Tibial nerve (tissue), 4 donors: ENCODE data around the gene ITGA4. TPM values are rescaled to one million over a fixed set of nuclear protein-coding genes. Genes with fewer than 3 reads are reported as not detected.

ENCODE experiments used
- DNase-seq, 2 donors: peaks; one replicate each; pipeline ENCODE4 v3.0.0-alpha.2; 2019; ENCODE audit warnings: low spot score in 2 of 2
- H3K27ac ChIP-seq, 4 donors: fragments of 200-600 bp; sonication (generic) in 3 of 4; one replicate each; pipeline ENCODE4 v1.5.1; 2017 to 2019; ENCODE audit warnings: mild to moderate bottlenecking in 1 of 4
- H3K27me3 ChIP-seq, 2 donors: fragments of 200-600 bp; sonication (generic) in 1 of 2; one replicate each; pipeline versions ENCODE4 v1.5.1 to v1.6.0; 2017 to 2019
- H3K36me3 ChIP-seq, 3 donors: fragments of 200-600 bp; sonication (generic); one replicate each; pipeline ENCODE4 v1.5.1; 2018 to 2019
- H3K4me1 ChIP-seq, 4 donors: fragments of 200-600 bp; sonication (generic) in 3 of 4; one replicate each; pipeline ENCODE4 v1.5.1; 2017 to 2019
- H3K4me3 ChIP-seq, 4 donors: fragments of 200-600 bp; sonication (generic) in 3 of 4; one replicate each; pipeline ENCODE4 v1.5.1; 2017 to 2019; ENCODE audit warnings: mild to moderate bottlenecking in 1 of 4, moderate library complexity in 1 of 4
- H3K9me3 ChIP-seq, 4 donors: fragments of 200-600 bp; sonication (generic) in 3 of 4; one replicate each; pipeline ENCODE4 v1.5.1; 2017 to 2019
- EP300 ChIP-seq, 2 donors: sonication (generic); formaldehyde crosslinking; IDR thresholded peaks; one replicate each; pipeline ENCODE4 v1.6.1; 2017; ENCODE audit warnings: antibody characterized with exemption in 2 of 2, mild to moderate bottlenecking in 1 of 2
- POLR2A ChIP-seq, 2 donors: fragments of 450-650 bp; IDR thresholded peaks; one replicate each; pipeline ENCODE4 v1.6.1; 2017; ENCODE audit warnings: antibody characterized with exemption in 2 of 2, mild to moderate bottlenecking in 2 of 2, moderate library complexity in 2 of 2
- WGBS, 2 donors: methylation state at CpG; one replicate each; pipeline ENCODE4 v1.1.5; 2018; 5-methylcytosine and 5-hydroxymethylcytosine counted together
- total RNA-seq, 4 donors: library from RNA; depleted of rRNA; stranded (reverse); fragments of >200 nt; gene quantifications; one replicate each; pipeline ENCODE4 v1.1.0, GENCODE V29; 2016
- TF ChIP-seq, protein P1 (sequence below), 5 experiments: fragments of 200-600 bp in 3 of 5; fragments of 450-650 bp in 2 of 5; sonication (generic) in 3 of 5; IDR thresholded peaks; one replicate each; pipeline ENCODE4 v1.5.1; 2016 to 2019; ENCODE audit warnings: antibody characterized with exemption in 5 of 5, mild to moderate bottlenecking in 3 of 5, moderate library complexity in 2 of 5

ITGA4 gene
- total RNA-seq, 4 donors from 2014 or later, result 8.0 to 10.7 (median 9.0) TPM

DNA sequence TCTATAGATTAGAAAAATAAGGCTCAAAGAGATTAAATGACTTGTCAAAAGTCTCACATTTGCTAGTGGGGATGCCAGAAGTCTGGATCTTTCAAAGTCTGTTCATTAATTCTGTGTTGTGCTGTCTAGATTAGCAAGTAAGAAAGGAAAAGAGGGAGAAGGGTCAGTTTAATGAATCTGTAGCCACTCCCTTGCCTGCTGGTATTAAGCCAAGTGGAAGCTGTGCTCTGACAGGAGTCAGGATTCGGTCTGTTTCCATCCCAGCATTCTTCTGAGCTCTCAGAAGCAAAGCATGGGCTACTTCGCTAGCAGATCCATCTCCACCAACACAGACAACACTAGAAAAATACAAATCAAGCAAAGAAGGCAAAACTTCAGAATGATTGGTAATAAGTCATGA lies 101.2 kb downstream of the ITGA4 start:
- no peak for DNase-seq
- Histone ChIP-seq H3K27me3 (no peaks in the 10 kb centered on the region), H3K4me1 (no peaks in the 10 kb centered on the region), H3K4me3 (no peak overlapping the region), H3K9me3 (no peaks in the 10 kb centered on the region), H3K27ac (no peak overlapping the region), H3K36me3 (no peaks in the 10 kb centered on the region)
- WGBS, 2 donors, result 81 to 88% methylated on average over 2 of the region's 2 CpGs
- TF ChIP-seq EP300 (IDR thresholded peaks at IDR 0.05) (no peak), POLR2A (IDR thresholded peaks at IDR 0.05) (no peak)
- TF ChIP-seq, protein P1, sequence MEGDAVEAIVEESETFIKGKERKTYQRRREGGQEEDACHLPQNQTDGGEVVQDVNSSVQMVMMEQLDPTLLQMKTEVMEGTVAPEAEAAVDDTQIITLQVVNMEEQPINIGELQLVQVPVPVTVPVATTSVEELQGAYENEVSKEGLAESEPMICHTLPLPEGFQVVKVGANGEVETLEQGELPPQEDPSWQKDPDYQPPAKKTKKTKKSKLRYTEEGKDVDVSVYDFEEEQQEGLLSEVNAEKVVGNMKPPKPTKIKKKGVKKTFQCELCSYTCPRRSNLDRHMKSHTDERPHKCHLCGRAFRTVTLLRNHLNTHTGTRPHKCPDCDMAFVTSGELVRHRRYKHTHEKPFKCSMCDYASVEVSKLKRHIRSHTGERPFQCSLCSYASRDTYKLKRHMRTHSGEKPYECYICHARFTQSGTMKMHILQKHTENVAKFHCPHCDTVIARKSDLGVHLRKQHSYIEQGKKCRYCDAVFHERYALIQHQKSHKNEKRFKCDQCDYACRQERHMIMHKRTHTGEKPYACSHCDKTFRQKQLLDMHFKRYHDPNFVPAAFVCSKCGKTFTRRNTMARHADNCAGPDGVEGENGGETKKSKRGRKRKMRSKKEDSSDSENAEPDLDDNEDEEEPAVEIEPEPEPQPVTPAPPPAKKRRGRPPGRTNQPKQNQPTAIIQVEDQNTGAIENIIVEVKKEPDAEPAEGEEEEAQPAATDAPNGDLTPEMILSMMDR (IDR thresholded peaks at IDR 0.05), result no peak

DNA sequence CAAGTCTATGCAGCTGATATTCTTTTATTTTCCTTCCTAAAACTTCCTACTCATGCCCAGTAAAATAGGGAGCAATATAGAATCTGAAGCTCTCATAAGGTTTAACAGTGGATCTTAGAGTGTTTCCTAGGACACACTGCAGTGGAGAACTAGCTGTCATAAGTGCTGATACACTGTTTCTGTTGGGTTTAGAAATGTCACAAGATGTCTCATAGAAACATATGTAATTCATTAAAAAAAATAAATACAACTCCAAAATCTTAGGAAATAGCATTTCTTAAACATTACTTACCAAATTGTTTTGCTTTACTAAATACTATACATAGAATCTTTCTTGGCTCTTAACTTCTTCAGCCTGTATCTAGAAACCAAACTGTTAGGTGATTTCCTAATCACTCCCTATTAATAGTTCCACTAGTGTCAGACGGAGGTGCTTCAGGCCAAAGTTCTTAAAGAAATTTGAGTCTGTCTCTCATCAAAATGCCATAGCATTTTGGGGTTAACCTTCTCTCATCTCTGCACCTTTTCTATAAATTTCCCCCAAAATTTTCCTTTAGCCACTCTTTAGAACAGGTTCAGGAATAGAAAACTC lies 106.0 kb downstream of the ITGA4 start:
- Histone ChIP-seq H3K27ac (no peak overlapping the region), H3K36me3 (no peaks in the 10 kb centered on the region), H3K4me3 (no peak overlapping the region), H3K4me1 (no peaks in the 10 kb centered on the region), H3K9me3 (no peaks in the 10 kb centered on the region), H3K27me3 (no peaks in the 10 kb centered on the region)
- WGBS, 2 donors, result 76 to 89% methylated on average over 1 of the region's 1 CpG
- no peak for DNase-seq
- TF ChIP-seq EP300 (IDR thresholded peaks at IDR 0.05) (no peak), POLR2A (IDR thresholded peaks at IDR 0.05) (no peak)
- TF ChIP-seq, protein P1 (IDR thresholded peaks at IDR 0.05), result no peak

DNA sequence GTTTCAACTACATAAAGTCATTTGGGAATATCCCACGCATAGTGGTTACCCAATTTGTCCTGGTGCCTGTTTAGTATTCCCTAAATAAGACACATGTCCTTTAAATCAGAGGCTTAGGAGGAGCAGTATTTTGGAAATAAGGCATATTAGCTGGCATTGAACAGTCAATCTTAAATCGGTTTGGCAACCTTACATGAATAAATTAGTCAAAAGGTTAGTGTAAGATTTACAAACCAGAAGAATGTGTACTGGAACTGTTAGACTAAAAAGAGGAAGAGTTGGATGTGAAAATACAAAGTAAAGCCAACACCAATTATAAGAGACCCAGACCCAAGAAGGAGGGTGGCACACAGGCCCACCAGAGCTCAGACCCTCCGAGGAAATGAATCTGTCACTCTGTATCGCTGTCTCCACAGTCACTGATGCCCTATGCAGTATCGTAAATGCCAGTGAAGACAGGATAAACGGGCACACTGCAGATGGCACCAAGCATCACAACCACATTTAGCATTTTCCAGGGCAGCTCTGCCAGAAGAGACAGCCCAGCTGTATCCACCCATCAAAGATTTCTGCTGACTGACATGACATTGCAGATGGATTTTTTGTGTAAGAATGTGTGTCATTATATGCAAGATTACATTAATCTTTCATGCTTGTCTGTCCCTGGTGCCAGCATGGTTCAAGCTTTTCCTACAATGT lies 109.3 kb downstream of the ITGA4 start:
- Histone ChIP-seq H3K9me3 (no peaks in the 10 kb centered on the region), H3K27ac (no peak overlapping the region), H3K4me1 (no peaks in the 10 kb centered on the region), H3K36me3 (no peaks in the 10 kb centered on the region), H3K27me3 (no peaks in the 10 kb centered on the region), H3K4me3 (no peak overlapping the region)
- TF ChIP-seq EP300 (IDR thresholded peaks at IDR 0.05), result no peak
- no peak for TF ChIP-seq POLR2A (IDR thresholded peaks at IDR 0.05)
- TF ChIP-seq, protein P1 (IDR thresholded peaks at IDR 0.05), result no peak
- 77 to 80% methylated on average over 6 of the region's 6 CpGs for WGBS, 2 donors
- DNase-seq, result no peak

DNA sequence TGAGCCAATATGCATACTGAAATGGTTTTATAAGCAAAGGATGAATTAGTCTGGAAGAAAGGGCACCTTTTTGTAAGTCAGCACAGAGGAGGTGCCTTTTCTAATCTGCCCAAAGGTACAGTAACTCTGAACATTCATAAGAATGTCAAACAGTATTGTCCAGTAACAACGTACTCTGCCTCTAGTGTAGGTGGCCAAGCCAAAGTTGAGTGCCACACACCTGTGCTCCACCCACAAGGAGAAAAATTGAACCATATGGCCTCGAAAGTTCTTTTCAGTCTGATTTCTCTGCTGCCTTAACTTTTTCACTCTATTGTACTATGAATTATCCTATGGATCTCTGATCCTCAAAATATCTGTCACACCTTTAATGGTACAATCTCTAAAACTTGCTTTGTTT lies 112.9 kb downstream of the ITGA4 start:
- WGBS, 2 donors, result 90% methylated on average over 2 of the region's 2 CpGs
- Histone ChIP-seq H3K4me1 (no peaks in the 10 kb centered on the region), H3K27me3 (no peaks in the 10 kb centered on the region), H3K36me3 (no peaks in the 10 kb centered on the region), H3K4me3 (no peak overlapping the region), H3K27ac (no peak overlapping the region), H3K9me3 (no peaks in the 10 kb centered on the region)
- no peak for TF ChIP-seq EP300 (IDR thresholded peaks at IDR 0.05)
- TF ChIP-seq, protein P1 (IDR thresholded peaks at IDR 0.05), result no peak
- TF ChIP-seq POLR2A (IDR thresholded peaks at IDR 0.05), result no peak
- no peak for DNase-seq

DNA sequence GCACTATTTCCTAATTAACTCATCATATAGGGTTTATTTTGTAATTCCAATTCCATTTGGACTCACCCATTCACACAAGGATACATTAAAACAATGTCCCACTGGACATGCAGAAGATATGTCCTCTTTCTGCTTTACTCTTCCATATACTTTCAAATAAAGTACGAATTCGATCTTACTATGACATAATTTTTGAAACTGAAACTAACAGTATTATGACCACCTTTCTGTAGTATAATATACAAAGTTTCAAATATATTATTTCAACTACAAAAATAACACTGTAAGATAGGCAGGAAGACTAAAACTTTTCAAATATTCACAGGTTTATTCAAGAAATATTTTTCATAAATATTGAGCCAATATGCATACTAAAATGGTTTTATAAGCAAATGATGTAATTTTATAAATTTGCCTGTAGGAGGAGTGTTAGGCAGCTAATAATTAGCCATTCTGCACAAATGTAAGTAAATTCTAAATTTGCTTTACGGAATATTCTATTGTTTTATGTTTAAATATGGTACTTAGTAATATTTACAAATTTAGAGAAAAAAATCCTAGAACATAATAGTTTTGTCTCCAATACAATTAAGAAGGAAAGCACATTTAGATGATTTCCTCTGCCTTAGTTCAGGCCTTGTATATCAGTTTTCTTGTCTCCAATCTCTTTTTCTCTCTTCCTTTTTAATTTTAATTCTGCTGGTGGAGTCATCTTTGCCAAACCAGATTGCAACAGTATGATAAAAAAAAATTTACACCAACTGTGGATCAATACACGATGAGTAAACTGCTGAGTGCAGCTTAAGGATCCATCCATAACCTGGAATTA lies 113.9 kb downstream of the ITGA4 start:
- Histone ChIP-seq H3K27me3 (no peaks in the 10 kb centered on the region), H3K4me3 (no peak overlapping the region), H3K4me1 (no peaks in the 10 kb centered on the region), H3K36me3 (no peaks in the 10 kb centered on the region), H3K9me3 (no peaks in the 10 kb centered on the region), H3K27ac (no peak overlapping the region)
- TF ChIP-seq POLR2A (IDR thresholded peaks at IDR 0.05) (no peak), EP300 (IDR thresholded peaks at IDR 0.05) (no peak)
- TF ChIP-seq, protein P1 (IDR thresholded peaks at IDR 0.05), result peak in 2 of 5 experiments; percentile 22 to 35
- WGBS, 2 donors, result 74 to 75% methylated on average over 4 of the region's 4 CpGs
- no peak for DNase-seq
